Thoracic aorta (tissue), 2 donors: ENCODE results near the gene SLC26A11. TPM values are rescaled to one million over a fixed set of nuclear protein-coding genes. Genes with fewer than 3 reads are reported as not detected.

Source experiments
- ATAC-seq: fragments of 150-250 bp; one replicate; pipeline ENCODE4 v1.8.0; 2017; ENCODE audit warnings: low read depth; ENCODE audit not compliant: insufficient number of reproducible peaks, low FRiP score
- DNase-seq: peaks from one replicate; pipeline ENCODE4 v3.0.0-alpha.2; 2020; ENCODE audit warnings: low spot score
- H3K27ac ChIP-seq, 2 donors: fragments of 200-600 bp; sonication (generic); 1 replicate in 1 of 2; 2 replicates in 1 of 2; pipeline ENCODE4 v1.5.1; 2016; ENCODE audit warnings: mild to moderate bottlenecking in 2 of 2, moderate library complexity in 2 of 2
- H3K27me3 ChIP-seq: fragments of 200-600 bp; sonication (generic); replicated peaks from 2 replicates; pipeline ENCODE4 v1.6.0; 2016; ENCODE audit warnings: mild to moderate bottlenecking; ENCODE audit not compliant: insufficient read depth
- H3K36me3 ChIP-seq: fragments of 200-600 bp; sonication (generic); one replicate; pipeline ENCODE4 v1.5.1; 2016
- H3K4me1 ChIP-seq, 2 donors: fragments of 200-600 bp; sonication (generic); 1 replicate in 1 of 2; 2 replicates in 1 of 2; pipeline versions ENCODE4 v1.5.1 to v1.6.0; 2016; ENCODE audit warnings: low read depth in 2 of 2, mild to moderate bottlenecking in 1 of 2; ENCODE audit not compliant: control insufficient read depth in 1 of 2
- H3K4me3 ChIP-seq: fragments of 200-600 bp; sonication (generic); 2 replicates; pipeline ENCODE4 v1.5.1; 2016; ENCODE audit warnings: mild to moderate bottlenecking
- H3K9me3 ChIP-seq: fragments of 200-600 bp; sonication (generic); 2 replicates; pipeline ENCODE4 v1.5.1; 2016
- total RNA-seq, 2 donors: library from RNA; depleted of rRNA; stranded (reverse); fragments of >200 nt; gene quantifications; one replicate each; pipeline versions ENCODE4 v1.1.0 to v1.2.3, GENCODE V29; 2016
- TF ChIP-seq, protein P1 (sequence below): fragments of 200-600 bp; sonication (generic); IDR thresholded peaks from one replicate; pipeline ENCODE4 v1.5.1; 2019; ENCODE audit warnings: antibody characterized with exemption

The SLC26A11 gene
- total RNA-seq = 10 to 100 TPM; 41.1 to 69.2 TPM

DNA sequence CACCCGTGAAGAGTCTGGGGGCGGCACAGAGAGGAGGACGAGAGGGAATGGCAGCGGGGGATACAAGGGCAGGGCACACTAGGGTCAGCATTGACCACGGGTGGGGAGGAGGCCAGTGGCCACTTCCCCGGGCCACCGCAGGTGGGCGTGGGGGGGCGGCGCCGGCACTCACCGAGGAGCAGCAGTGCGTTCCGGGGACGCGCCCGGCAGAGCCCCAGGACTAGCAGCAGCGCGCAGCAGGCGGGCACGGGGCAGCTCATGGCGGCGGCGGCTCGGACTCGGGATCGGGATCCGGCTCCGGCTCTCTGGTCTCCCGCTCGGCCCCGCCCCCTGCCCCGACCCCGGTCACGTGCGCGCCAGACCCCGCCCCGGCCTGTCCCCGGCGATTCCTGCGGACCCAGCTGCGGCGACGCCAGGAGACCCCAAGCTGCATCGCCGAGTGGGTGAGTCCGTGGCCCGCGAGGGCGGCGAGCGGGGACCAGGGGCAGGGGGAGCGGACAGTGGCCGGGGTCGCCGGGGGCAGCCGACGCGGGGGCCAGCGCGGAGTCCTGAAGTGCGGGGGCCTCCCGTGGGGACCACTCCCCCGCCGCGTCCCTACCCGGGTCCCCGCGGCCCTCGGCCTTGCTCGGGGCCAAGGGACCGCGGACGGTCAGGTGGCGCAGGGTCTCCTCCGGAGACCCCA lies at the start of gene SLC26A11, which contains the start of gene SGSH:
Gene SLC26A11 (plus strand): TSS at position 374 of the 682 bp plus-strand sequence. CDS start 1,134 bp downstream, outside the sequence.
Gene SGSH (minus strand): TSS at position 280 of the 682 bp plus-strand sequence. CDS start 20 bp downstream, at position 260.
- peak; percentile 49 for DNase-seq
- peaks cover 8% of the 10 kb centered on the region for H3K36me3 ChIP-seq
- peak within 1 kb of the TSS; percentile 82 for H3K4me3 ChIP-seq
- ATAC-seq = peak; percentile 31
- peak within 1 kb of the TSS; percentile 80 to 83 for H3K27ac ChIP-seq
- H3K9me3 ChIP-seq = no peaks in the 10 kb centered on the region
- H3K27me3 ChIP-seq = no peaks in the 10 kb centered on the region
- TF ChIP-seq, protein P1, sequence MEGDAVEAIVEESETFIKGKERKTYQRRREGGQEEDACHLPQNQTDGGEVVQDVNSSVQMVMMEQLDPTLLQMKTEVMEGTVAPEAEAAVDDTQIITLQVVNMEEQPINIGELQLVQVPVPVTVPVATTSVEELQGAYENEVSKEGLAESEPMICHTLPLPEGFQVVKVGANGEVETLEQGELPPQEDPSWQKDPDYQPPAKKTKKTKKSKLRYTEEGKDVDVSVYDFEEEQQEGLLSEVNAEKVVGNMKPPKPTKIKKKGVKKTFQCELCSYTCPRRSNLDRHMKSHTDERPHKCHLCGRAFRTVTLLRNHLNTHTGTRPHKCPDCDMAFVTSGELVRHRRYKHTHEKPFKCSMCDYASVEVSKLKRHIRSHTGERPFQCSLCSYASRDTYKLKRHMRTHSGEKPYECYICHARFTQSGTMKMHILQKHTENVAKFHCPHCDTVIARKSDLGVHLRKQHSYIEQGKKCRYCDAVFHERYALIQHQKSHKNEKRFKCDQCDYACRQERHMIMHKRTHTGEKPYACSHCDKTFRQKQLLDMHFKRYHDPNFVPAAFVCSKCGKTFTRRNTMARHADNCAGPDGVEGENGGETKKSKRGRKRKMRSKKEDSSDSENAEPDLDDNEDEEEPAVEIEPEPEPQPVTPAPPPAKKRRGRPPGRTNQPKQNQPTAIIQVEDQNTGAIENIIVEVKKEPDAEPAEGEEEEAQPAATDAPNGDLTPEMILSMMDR = peak; percentile 31
- peaks cover 4 to 37% of the 10 kb centered on the region in 2 donors for H3K4me1 ChIP-seq

DNA sequence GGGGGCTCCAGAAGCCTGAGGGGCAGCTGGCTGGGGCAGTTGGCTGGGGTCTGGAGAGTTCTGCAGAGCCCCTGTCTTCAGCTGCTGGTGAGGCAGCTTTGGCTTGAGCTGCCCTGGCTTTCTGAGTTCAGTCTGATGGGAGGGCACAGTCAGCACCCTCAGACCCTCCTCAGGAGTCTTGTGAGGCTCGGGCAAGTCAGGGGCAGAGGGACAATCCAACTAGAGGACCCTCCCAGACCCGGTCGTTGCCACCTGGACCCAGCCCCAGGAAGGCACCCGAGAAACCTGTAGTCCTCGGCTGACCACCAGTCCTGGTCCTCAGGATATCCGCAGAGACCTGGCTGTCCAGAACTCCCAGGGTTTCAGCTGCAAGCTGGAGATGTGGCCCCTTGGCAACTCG lies 48.5 kb upstream of the SLC26A11 start:
- no peaks in the 10 kb centered on the region for H3K36me3 ChIP-seq
- no peaks in the 10 kb centered on the region for H3K9me3 ChIP-seq
- H3K4me1 ChIP-seq = no peaks in the 10 kb centered on the region
- H3K27ac ChIP-seq = no peak overlapping the region
- TF ChIP-seq, protein P1 = no peak
- no peaks in the 10 kb centered on the region for H3K27me3 ChIP-seq
- H3K4me3 ChIP-seq = no peak overlapping the region
- ATAC-seq (no peak), DNase-seq (no peak)

DNA sequence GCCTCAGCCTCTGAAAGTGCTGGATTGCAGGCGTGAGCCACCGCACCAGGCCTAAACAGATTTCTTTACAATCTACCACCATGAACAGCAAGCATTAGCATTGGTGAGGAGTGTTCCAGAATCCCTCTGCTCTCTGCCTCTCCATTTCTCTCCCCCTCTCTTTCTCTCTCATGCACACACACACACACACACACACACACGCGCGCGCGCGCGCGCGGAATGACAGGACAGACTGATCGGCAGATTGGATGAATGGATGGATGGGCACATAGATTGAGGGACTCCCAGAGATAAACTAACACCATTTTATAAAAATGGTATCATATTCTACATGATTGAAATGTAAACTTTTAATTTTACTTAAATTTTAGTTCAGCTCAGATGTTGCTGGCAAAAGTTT lies 47.1 kb upstream of the SLC26A11 start:
- H3K9me3 ChIP-seq = no peaks in the 10 kb centered on the region
- DNase-seq = no peak

DNA sequence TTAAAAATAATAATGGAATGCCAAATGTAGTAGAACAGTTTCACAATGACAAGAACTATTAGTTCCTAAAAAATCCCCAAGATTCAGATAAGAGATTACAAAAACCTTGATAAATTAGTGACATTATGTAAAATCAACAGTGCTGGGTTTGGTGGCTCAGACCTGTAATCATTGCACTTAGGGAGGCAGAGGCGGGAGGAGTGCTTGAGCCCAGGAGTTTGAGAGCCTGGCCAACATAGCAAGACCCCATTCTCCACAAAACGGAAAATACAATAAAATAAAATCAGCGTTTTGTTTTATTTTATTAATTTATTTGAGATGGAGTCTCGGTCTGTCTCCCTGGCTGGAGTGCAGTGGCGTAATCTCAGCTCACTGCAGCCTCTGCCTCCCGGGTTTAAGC lies 46.3 kb upstream of the SLC26A11 start:
- DNase-seq (no peak), ATAC-seq (no peak)
- TF ChIP-seq, protein P1 = no peak
- Histone ChIP-seq H3K4me1 (no peaks in the 10 kb centered on the region), H3K27me3 (no peaks in the 10 kb centered on the region), H3K4me3 (no peak overlapping the region), H3K27ac (no peak overlapping the region), H3K36me3 (no peaks in the 10 kb centered on the region), H3K9me3 (no peaks in the 10 kb centered on the region)

More for the DNA sequence above, 47.1 kb upstream of the SLC26A11 start:
- Histone ChIP-seq H3K27ac (no peak overlapping the region), H3K4me1 (no peaks in the 10 kb centered on the region), H3K36me3 (no peaks in the 10 kb centered on the region), H3K4me3 (no peak overlapping the region), H3K27me3 (no peaks in the 10 kb centered on the region)
- no peak for ATAC-seq
- TF ChIP-seq, protein P1 = no peak

DNA sequence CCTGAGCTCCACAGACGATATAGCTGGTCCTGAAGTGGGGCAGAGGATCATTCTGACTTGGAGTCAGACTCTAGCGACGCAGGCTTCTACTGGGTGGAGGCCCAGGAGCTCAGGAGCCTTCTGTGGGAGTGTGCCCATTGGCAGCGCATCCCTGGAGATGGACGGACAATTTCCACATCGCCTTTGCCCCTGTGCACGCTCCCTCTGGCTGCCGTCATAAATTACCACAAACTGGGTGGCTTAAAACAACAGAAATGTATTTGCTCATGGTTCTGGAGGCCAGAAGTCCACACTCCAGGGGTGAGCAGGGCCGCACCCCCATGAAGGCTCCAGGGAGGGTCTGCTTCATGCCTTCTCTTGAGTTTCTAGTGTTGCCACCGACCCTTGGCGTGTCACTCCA lies 43.5 kb upstream of the SLC26A11 start:
- Histone ChIP-seq H3K9me3 (no peaks in the 10 kb centered on the region), H3K27ac (no peak overlapping the region), H3K4me1 (no peaks in the 10 kb centered on the region), H3K27me3 (no peaks in the 10 kb centered on the region), H3K4me3 (no peak overlapping the region), H3K36me3 (no peaks in the 10 kb centered on the region)
- DNase-seq = no peak
- no peak for ATAC-seq
- TF ChIP-seq, protein P1 = no peak
